ENCODE results near the gene LAPTM4A.

Gene LAPTM4A

GRCh38 chr2:20034821-20035220, 16.6 kb downstream of the LAPTM4A start:
- Mint-ChIP-seq H3K36me3 (ENCODE audit: low read depth) (peaks cover 85% of the 10 kb centered on the region), H3K27me3 (ENCODE audit: low read depth, poor library complexity) (no peaks in the 10 kb centered on the region), H3K9me3 (peaks cover 22% of the 10 kb centered on the region), H3K4me3 (no peak overlapping the region), H3K27ac (peak overlapping the region; percentile 12), H3K4me1 (peaks cover 21% of the 10 kb centered on the region)
- TF ChIP-seq CTCF (IDR thresholded peaks at IDR 0.05): no peak
- no peak for DNase-seq

GRCh38 chr2:20034218-20034617, 17.2 kb downstream of the LAPTM4A start:
- H3K36me3 Mint-ChIP-seq (ENCODE audit: low read depth): peaks cover 91% of the 10 kb centered on the region
- peaks cover 21% of the 10 kb centered on the region for H3K4me1 Mint-ChIP-seq
- H3K27ac Mint-ChIP-seq: peak overlapping the region; percentile 44
- H3K9me3 Mint-ChIP-seq: peaks cover 28% of the 10 kb centered on the region
- no peak for DNase-seq
- TF ChIP-seq CTCF (IDR thresholded peaks at IDR 0.05): no peak
- H3K27me3 Mint-ChIP-seq (ENCODE audit: low read depth, poor library complexity): no peaks in the 10 kb centered on the region
- H3K4me3 Mint-ChIP-seq: no peak overlapping the region

GRCh38 chr2:20033322-20033721, 18.1 kb downstream of the LAPTM4A start:
- Mint-ChIP-seq H3K9me3 (peaks cover 30% of the 10 kb centered on the region), H3K4me1 (peaks cover 21% of the 10 kb centered on the region), H3K4me3 (no peak overlapping the region), H3K36me3 (ENCODE audit: low read depth) (peaks cover 96% of the 10 kb centered on the region), H3K27ac (no peak overlapping the region), H3K27me3 (ENCODE audit: low read depth, poor library complexity) (no peaks in the 10 kb centered on the region)
- TF ChIP-seq CTCF (IDR thresholded peaks at IDR 0.05): no peak
- no peak for DNase-seq

GRCh38 chr2:20030224-20030623, 21.2 kb downstream of the LAPTM4A start:
- no peak for TF ChIP-seq CTCF (IDR thresholded peaks at IDR 0.05)
- H3K9me3 Mint-ChIP-seq: peaks cover 34% of the 10 kb centered on the region
- peaks cover 85% of the 10 kb centered on the region for H3K36me3 Mint-ChIP-seq (ENCODE audit: low read depth)

GRCh38 chr2:20027705-20028434, 23.6 kb downstream of the LAPTM4A start:
- H3K4me1 Mint-ChIP-seq: no peaks in the 10 kb centered on the region
- H3K27ac Mint-ChIP-seq: peak overlapping the region; percentile 72
- peaks cover 75% of the 10 kb centered on the region for H3K36me3 Mint-ChIP-seq (ENCODE audit: low read depth)
- H3K9me3 Mint-ChIP-seq: peaks cover 40% of the 10 kb centered on the region
- no peak overlapping the region for H3K4me3 Mint-ChIP-seq
- no peak for TF ChIP-seq CTCF (IDR thresholded peaks at IDR 0.05)
- no peaks in the 10 kb centered on the region for H3K27me3 Mint-ChIP-seq (ENCODE audit: low read depth, poor library complexity)
- no peak for DNase-seq

More at GRCh38 chr2:20030224-20030623, 21.2 kb downstream of the LAPTM4A start:
- H3K4me3 Mint-ChIP-seq: no peak overlapping the region
- no peak overlapping the region for H3K27ac Mint-ChIP-seq
- no peaks in the 10 kb centered on the region for H3K27me3 Mint-ChIP-seq (ENCODE audit: low read depth, poor library complexity)
- no peak for DNase-seq
- peaks cover 2% of the 10 kb centered on the region for H3K4me1 Mint-ChIP-seq

- Mint-ChIP-seq H3K4me3 (no peak overlapping the region), H3K36me3 (ENCODE audit: low read depth) (peaks cover 73% of the 10 kb centered on the region)
Observed at GRCh38 chr2:20027260-20027677, 24.2 kb downstream of the LAPTM4A start.

More at GRCh38 chr2:20027260-20027677, 24.2 kb downstream of the LAPTM4A start:
- no peaks in the 10 kb centered on the region for H3K4me1 Mint-ChIP-seq
- H3K27me3 Mint-ChIP-seq (ENCODE audit: low read depth, poor library complexity): no peaks in the 10 kb centered on the region
- H3K9me3 Mint-ChIP-seq: peaks cover 44% of the 10 kb centered on the region
- TF ChIP-seq CTCF (IDR thresholded peaks at IDR 0.05): no peak
- no peak for DNase-seq
- H3K27ac Mint-ChIP-seq: peak overlapping the region; percentile 33
